Measurements from ENCODE around the gene FER.
A peak's percentile ranks its signal among the peaks of the same experiment; 100 is the strongest.

FER gene

DNA sequence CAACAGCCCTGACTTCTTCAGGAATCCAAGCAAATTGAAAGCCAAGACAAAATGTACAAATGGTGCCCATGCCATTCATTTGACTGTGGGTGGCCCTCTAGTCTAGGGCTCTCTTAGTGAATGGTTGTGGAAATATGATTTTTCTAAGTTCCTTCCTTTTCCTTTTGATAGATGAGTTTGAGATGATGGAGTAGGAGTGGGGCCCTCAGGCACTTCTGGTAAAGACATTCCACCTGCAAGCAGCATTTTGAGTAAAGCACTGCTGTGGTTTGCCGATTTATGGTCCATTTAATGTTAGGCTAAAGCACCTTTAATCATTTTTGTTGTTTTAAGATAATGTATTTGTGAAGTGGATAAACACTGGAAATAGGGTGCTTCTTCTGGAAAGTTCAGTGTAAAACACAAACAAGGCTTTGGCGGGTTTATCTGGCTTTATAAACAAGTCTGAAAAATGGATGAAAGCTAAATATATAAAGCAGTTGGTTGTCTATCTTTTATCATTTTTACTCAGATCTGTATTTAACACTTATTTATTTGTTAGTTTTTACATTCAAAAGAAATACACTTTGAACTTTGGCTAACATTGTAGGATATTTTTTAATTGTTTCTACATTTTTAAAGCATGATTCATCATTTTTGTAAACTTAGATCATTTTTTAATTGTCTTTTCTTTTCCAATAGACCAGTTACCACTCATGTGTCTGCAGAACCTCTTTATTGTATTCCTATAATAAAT lies 448.6 kb downstream of the FER start:
- DNase-seq: peak; percentile 25

DNA sequence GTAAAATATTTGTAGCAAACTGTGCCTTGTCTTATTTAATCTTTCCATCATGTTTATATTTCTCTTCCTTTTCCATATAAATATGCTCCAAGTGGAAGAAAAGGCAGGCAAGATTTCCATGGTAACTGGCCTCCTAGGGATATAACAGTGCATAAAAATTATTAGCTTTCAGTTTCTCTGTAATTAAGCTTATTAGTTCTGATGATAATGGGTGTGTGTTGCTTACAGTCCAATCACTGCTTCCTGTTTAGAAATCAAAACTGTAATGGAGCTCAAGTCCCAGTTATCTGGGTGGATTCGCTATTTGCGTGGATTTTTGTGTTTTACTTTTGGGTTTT lies 449.1 kb downstream of the FER start:
- DNase-seq: peak; percentile 15

DNA sequence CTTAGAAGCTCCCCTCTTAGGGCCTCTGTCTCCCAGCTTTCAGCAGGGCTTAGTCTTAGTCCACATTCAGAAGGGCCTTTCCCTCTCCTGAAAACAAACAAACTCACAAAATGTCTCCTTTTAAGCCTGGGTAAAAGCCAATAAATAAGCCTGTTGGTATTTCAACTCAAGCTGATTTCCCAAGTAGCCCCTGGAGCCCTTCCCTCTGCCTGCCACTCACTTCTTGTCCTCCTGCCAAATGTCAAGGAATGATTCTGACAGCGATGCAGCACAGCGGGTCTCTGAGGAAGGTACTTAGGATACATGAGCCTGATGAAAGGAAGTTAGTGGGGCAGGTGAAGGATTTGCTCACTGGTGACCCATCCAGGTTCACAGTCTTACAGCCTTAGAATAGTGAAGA lies 451.6 kb downstream of the FER start:
- DNase-seq: no peak

DNA sequence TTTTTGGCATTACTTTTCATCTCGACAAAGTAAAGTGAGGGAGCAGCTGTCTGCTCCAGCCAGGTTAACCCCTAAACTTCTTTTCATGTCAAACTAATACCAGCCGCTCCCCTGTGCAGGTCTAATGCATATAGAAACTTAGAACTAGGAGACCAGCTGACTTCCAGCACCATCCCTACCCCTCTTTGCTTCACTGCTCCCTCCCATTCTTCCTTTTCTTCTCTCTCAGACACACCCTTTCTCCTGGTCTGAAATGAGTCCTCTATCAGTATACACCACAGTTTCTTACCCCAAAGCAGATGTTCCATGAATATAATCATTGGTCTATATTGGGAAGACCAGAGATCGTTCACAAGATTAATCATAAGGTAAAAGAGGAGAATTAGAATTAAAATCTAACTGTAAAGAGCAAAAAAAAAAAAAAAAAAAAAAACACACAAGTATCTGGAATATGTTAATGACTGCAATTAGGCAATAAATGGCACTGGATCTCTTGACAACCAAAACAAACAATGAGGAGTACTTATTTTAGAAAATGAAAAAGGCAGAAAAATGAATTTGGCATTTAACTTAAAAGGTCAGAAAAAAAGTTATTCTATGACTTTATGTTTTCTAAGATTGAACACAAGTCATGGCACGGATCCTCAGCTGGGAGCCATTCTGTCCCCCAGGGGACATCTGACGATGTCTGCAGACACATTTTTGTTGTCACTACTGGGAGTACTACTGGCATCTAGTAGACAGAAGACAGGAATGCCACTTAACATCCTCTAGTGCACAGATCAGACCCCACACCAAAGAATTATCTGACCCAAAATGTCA lies 452.3 kb downstream of the FER start:
- no peak for DNase-seq

DNA sequence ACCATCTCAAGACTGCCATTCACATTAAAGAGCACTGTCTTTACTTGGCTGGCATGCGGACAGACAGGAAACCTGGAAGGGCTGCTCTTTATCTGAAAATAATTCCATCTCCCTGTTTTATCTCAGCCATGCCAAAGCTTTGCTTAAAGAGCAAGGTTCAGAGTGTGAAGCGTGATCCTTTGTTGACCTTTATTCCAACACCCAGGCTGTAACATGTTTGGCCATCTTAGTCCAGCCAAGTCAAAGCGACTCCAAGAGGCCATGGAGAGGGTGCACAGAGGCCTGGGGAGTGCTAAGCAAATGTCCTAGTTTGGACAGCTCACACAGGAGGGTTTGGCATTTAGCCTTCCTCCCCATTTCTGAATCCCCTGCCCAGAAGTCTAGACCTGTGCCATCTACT lies 467.3 kb downstream of the FER start:
- DNase-seq: no peak

DNA sequence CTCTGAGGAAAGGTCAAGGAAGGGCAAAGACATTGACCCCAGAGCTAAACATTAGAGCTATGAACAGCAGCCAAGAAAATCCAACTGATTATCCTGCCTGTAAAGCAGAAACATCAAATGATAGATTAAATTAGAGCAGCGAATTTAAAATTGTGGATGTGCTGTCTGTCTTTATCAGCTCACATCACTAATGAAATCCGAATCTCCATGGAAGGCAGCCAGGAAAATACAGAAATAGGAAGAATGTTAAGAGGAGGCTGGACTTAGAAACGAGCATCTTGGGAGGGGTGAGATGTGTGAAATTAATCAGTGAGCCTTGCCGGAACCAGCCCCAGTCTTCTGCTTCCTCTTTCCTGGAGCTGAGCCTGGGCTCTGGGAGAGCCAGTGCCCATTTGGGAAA lies 471.1 kb downstream of the FER start:
- no peak for DNase-seq

DNA sequence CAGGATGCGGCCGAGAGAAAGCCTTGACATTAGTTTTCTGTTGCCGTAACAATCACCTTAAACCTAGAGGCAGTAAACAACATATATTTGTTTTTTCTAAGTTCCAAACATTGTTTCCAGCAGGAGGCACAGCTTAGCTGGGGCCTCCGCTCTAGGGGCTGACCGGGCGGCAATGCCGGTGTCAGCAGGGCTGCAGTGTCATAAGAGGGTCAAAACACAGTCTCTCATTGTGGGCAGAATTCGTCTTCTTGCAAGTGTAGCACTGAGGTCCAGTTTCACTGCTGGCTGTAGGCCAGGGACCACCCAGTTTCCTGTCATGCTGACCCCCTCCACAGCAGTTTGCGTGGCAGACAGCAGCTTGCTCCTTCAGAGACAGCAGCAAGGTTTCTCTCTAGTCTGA lies 475.8 kb downstream of the FER start:
- DNase-seq: no peak

DNA sequence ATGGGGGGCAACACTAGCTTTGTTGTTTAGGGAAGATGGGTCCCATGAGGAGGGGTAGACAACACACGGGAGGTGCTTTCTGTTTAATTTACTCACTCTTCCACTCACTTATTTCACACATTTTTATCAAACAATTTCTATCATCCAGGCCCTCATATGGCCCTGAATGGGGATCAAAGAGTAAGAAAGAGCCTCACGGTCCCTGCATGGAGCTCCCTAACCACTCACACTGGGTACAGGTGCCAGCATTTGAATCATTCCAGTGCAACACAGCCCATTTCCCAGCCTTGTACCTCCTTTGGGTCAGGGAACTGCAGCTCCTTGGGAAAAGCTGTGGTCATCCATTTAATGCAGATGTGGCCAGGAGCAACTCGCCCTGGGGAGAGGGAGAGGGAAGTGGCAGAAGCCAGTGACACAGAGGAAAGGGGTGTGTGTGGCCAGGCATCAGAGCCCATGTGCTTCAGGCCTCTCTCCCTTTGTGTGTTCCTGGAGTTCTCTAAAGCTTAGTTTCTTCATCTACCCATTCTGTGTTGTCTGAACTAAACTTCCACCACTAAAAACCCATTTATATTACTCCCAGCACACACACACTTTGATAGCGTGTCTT lies 476.7 kb downstream of the FER start:
- DNase-seq: no peak

DNA sequence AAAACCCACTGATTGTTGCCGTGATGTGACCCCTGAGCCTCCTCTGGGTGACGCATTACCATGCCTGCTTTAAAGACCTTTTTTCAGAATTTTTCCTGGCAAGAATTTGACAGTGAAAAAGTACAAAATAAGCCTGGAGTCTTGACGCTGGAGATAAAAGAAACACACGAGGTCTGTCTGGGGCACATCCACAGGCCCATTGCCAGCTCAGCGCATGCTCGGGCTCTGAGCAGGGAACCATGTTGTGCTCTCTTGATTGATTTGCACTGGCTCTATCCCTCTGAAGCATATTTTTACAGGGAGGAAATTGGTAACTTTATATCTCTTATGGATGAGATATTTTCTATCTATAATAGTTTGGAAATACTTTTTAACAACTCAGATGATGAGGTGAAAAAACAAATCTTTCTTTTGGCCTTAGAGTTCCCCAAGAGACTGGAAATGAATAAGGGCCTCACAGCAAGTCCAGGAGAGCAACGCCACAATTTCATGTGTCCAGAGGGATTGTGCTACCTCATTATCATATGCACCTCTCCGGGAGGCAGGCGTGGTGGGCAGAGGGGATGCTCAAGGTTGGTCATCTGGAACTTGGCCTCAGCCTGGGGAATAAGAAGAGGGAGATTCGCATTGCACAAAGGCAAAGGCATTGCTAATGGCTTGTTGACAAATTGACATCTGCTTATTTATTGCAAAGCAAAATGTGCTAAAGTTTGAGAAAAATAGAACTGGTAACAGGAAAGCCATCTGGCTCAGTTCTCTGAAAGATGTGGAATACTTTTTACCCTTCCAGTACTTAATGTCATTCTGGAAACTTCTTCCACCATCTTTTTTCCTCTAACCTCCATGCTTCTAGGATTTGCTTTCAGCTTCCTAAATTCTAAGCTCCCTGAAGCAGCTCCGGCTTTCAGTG lies 478.3 kb downstream of the FER start:
- DNase-seq: no peak

DNA sequence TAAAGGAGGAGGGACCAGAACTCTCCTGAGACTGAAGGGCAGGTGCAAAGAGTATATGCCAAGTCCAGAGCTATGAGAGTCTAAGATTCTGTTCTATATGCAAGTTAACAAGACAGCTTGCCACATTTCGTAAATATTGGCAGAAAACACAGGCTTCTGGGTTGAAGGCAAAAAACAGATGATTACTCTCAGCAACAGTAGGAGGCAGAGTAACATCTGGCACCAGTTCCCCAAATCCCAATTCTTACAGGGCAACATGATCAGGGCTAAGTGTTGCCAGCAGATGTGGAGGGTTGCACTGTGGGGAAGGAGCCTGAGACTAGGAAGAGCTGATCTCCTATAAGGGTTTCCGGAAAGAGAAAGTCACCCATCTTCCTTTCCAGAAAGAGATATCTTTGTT lies 482.7 kb downstream of the FER start:
- DNase-seq: peak; percentile 9

DNA sequence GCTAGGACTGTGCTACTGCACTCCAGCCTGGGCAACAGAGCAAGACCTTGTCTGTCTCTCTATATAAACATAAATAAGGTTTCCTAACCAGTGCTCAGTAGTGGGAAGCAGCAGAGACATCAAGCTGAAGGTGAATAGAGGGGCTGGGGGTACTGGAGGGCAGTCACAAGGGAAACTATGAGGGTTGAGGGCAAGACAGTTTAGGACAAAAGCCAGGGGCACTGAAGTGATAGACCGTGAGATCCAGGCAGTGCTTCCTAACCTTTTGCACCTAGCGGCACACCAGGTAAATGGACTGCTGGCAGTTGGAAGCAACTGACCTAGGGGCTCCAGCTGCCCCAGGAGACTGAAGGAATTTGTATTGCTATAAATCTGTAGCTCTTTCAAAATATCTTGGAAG lies 483.6 kb downstream of the FER start:
- DNase-seq: no peak

DNA sequence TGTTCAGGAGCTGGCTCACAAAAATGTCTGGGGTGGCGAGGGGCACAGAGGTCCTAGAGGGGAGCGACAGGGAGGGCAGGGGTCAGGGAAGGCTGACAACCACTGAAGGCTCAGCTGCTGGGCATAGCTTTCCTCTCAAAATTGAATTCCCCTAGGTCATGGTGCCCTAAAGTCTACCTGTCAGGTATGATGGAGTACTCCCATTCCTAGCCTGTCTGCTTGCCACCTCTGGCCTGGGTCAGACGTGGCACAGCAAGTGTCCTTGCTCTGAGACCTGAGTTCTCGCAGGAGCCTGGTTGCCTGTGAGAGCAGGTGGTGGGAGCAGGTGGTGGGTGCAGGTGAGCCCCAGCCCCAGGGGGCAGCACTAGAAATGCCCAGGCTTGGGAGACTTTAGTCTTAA lies 486.7 kb downstream of the FER start:
- peak; percentile 11 for DNase-seq

DNA sequence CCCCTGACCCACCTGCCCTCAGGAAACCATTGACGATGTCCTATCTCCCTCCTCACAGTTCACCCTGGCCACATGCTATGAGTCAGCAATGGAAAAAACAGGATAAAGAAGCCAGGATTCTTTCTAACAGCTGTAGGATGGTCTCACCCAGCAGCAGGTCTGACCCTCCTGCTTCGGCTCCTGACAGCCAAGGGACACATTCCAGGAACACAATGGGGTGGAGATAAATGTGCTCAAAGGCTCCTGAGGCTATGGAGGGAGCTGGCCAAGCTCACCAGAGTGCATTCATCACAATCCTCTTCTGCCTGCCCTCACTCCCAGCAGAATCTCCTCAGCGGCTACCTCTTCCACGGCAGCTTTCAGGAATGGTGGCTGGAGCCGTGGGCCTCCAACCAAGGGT lies 491.8 kb downstream of the FER start:
- DNase-seq: no peak

DNA sequence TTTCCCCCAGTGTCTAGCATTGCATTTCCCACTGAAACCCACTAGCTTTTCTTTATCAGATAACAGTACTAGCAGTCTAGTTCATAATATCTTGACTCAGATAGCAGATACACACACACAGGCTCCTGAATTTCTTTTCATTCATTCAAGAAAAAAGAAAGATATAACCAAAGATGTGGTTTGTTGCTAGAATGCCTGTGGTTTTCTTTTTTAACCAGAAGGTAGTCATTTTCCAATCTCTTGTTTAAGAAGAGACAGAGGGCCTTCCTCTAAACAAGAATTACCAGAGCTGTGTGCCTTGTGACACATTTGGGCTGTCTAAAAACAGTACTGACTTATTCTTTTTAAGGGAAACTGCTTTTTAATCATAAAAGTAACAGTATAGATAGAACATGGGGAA lies 494.8 kb downstream of the FER start:
- no peak for DNase-seq

DNA sequence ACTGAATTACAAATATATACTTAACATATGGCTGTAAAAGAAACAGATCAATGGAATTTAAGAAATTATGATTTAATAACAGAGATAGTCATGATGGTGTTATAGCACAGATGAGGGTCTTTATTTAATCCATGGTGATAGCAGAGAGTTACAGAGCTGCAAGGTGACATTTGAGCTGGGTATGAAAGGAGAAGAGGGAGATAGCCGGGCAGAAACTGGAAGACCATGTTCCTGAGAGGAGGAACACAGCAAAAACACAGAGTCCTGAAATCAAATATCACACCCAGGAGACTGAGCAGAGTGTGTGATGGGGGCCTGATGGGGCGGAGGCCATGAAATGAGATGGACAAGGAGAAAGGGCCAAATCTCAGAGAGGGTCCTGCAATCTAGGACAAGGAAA lies 498.7 kb downstream of the FER start:
- DNase-seq: no peak

All from NCI-H69 (cell line).